ENCODE data around the gene RGL2.
"Not testable (repeated sequence)": the region's sequence is repeated elsewhere in the genome, so short reads cannot be mapped to it uniquely, and the experiment has no call there.

RGL2 gene

DNA sequence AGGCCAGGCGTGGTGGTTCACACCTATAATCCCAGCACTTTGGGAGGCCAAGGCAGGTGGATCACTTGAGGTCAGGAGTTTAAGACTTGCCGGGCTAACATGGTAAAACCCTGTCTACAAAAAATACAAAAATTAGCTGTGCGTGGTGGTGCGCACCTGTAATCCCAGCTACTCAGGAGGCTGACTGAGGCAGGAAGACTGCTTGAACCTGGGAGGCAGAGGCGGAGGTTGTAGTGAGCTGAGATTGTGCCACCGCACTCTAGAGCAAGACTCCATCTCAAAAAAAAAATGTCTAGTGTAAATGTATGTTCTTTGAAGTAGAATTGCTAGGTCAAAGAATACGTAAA lies 44.8 kb upstream of the RGL2 start:
- H3K4me1 ChIP-seq (ENCODE audit: control insufficient read depth, low read depth, low read length); H3K79me1 ChIP-seq (ENCODE audit: low read length); H2AK5ac ChIP-seq (ENCODE audit: low read length); H3K36me3 ChIP-seq (ENCODE audit: control insufficient read depth, insufficient read depth, low read length); H3K4me2 ChIP-seq (ENCODE audit: low read length); H3K4ac ChIP-seq (ENCODE audit: low read depth, low read length); H2BK15ac ChIP-seq (replicated peaks; ENCODE audit: low read depth); H2BK120ac ChIP-seq (ENCODE audit: low read depth, low read length); H3K27ac ChIP-seq (ENCODE audit: low read depth, low read length); H3K4me3 ChIP-seq (ENCODE audit: low read length); H2BK5ac ChIP-seq (ENCODE audit: low read length); H3K18ac ChIP-seq (ENCODE audit: low read length); H3K9ac ChIP-seq (ENCODE audit: low read length); H4K8ac ChIP-seq (ENCODE audit: low read depth, low read length); H3K23ac ChIP-seq (ENCODE audit: low read length); H3K27me3 ChIP-seq (ENCODE audit: insufficient read depth, low read length, poor library complexity); H4K5ac ChIP-seq (ENCODE audit: low read length); DNase-seq; H3K56ac ChIP-seq (ENCODE audit: low read length); H3K79me2 ChIP-seq (ENCODE audit: control insufficient read depth, insufficient read depth, low read length): not testable (repeated sequence)
- no CpG with 5 or more reads among the region's 7 CpGs for WGBS (ENCODE audit: extremely low coverage, insufficient coverage, low lambda C conversion rate)

DNA sequence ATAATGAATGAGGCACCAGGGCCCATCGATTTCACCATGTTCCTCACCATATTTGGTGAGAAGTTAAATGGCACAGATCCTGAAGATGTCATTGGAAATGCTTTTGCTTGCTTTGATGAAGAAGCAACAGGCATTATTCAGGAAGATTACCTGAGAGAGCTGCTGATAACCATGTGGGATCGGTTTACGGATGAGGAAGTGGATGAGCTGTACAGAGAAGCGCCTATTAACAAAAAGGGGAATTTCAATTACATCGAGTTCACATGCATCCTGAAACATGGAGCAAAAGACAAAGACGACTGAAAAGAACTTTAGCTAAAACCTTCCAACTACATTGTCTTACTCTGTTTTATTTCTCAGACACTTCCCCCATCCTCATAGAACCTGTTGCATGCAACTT lies 40.5 kb upstream of the RGL2 start:
- no peaks in the 10 kb centered on the region for H3K27me3 ChIP-seq (ENCODE audit: insufficient read depth, low read length, poor library complexity)
- no CpG with 5 or more reads among the region's 6 CpGs for WGBS (ENCODE audit: extremely low coverage, insufficient coverage, low lambda C conversion rate)

DNA sequence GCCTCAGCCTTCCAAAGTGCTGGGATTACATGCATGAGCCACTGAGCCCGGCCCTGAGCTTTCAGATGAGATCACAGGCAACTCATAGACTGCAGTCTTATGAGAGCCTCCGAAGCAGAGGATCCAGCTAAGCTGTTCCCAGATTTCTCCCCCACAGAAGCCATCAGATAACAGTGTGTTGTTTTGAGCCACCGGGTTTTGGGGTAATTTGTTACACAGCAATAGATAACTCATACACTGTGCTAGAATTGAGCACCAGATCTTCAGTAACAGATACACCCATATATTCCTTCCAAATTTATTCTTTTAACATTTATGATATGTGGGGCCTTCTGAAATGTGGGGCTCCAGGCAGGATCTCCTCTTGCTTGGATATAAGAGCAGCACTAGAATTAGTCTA lies 37.8 kb upstream of the RGL2 start:
- no peak overlapping the region for H3K23ac ChIP-seq (ENCODE audit: low read length)
- H3K36me3 ChIP-seq (ENCODE audit: control insufficient read depth, insufficient read depth, low read length) = no peaks in the 10 kb centered on the region
- H3K79me1 ChIP-seq (ENCODE audit: low read length) = no peaks in the 10 kb centered on the region
- H2BK120ac ChIP-seq (ENCODE audit: low read depth, low read length) = no peak overlapping the region
- no peak overlapping the region for H4K8ac ChIP-seq (ENCODE audit: low read depth, low read length)
- H3K4me2 ChIP-seq (ENCODE audit: low read length) = no peak overlapping the region
- H3K56ac ChIP-seq (ENCODE audit: low read length) = no peak overlapping the region
- no CpG with 5 or more reads among the region's 3 CpGs for WGBS (ENCODE audit: extremely low coverage, insufficient coverage, low lambda C conversion rate)
- DNase-seq = no peak
- no peak overlapping the region for H4K5ac ChIP-seq (ENCODE audit: low read length)
- no peaks in the 10 kb centered on the region for H3K4me1 ChIP-seq (ENCODE audit: control insufficient read depth, low read depth, low read length)
- no peak overlapping the region for H3K4ac ChIP-seq (ENCODE audit: low read depth, low read length)
- no peak overlapping the region for H2BK5ac ChIP-seq (ENCODE audit: low read length)
- no peak overlapping the region for H2AK5ac ChIP-seq (ENCODE audit: low read length)
- no peak overlapping the region for H3K4me3 ChIP-seq (ENCODE audit: low read length)
- H3K79me2 ChIP-seq (ENCODE audit: control insufficient read depth, insufficient read depth, low read length) = no peaks in the 10 kb centered on the region
- no peaks in the 10 kb centered on the region for H3K27me3 ChIP-seq (ENCODE audit: insufficient read depth, low read length, poor library complexity)
- no peak overlapping the region for H3K9ac ChIP-seq (ENCODE audit: low read length)
- H3K27ac ChIP-seq (ENCODE audit: low read depth, low read length) = no peak overlapping the region
- no peak overlapping the region for H3K18ac ChIP-seq (ENCODE audit: low read length)
- H2BK15ac ChIP-seq (replicated peaks; ENCODE audit: low read depth) = no peak overlapping the region

More for the DNA sequence above, 40.5 kb upstream of the RGL2 start:
- no peak overlapping the region for H2BK120ac ChIP-seq (ENCODE audit: low read depth, low read length)
- H3K56ac ChIP-seq (ENCODE audit: low read length) = no peak overlapping the region
- H2AK5ac ChIP-seq (ENCODE audit: low read length) = no peak overlapping the region
- H3K18ac ChIP-seq (ENCODE audit: low read length) = no peak overlapping the region
- no peaks in the 10 kb centered on the region for H3K79me1 ChIP-seq (ENCODE audit: low read length)
- H3K4me1 ChIP-seq (ENCODE audit: control insufficient read depth, low read depth, low read length) = no peaks in the 10 kb centered on the region
- H3K4me2 ChIP-seq (ENCODE audit: low read length) = no peak overlapping the region
- DNase-seq = no peak
- no peaks in the 10 kb centered on the region for H3K36me3 ChIP-seq (ENCODE audit: control insufficient read depth, insufficient read depth, low read length)
- no peaks in the 10 kb centered on the region for H3K79me2 ChIP-seq (ENCODE audit: control insufficient read depth, insufficient read depth, low read length)
- no peak overlapping the region for H3K27ac ChIP-seq (ENCODE audit: low read depth, low read length)
- no peak overlapping the region for H3K4me3 ChIP-seq (ENCODE audit: low read length)
- H2BK15ac ChIP-seq (replicated peaks; ENCODE audit: low read depth) = no peak overlapping the region
- no peak overlapping the region for H3K9ac ChIP-seq (ENCODE audit: low read length)
- H2BK5ac ChIP-seq (ENCODE audit: low read length) = no peak overlapping the region
- no peak overlapping the region for H4K5ac ChIP-seq (ENCODE audit: low read length)
- no peak overlapping the region for H3K23ac ChIP-seq (ENCODE audit: low read length)
- H4K8ac ChIP-seq (ENCODE audit: low read depth, low read length) = no peak overlapping the region
- H3K4ac ChIP-seq (ENCODE audit: low read depth, low read length) = no peak overlapping the region

GRCh38 chr6:33335916-33336315 lies 37.2 kb upstream of the RGL2 start:
- no peak overlapping the region for H3K27ac ChIP-seq (ENCODE audit: low read depth, low read length)
- no peak overlapping the region for H2AK5ac ChIP-seq (ENCODE audit: low read length)
- no peak overlapping the region for H3K9ac ChIP-seq (ENCODE audit: low read length)
- H3K79me2 ChIP-seq (ENCODE audit: control insufficient read depth, insufficient read depth, low read length) = no peaks in the 10 kb centered on the region
- no peak overlapping the region for H2BK15ac ChIP-seq (replicated peaks; ENCODE audit: low read depth)
- H4K5ac ChIP-seq (ENCODE audit: low read length) = no peak overlapping the region
- no peak overlapping the region for H2BK120ac ChIP-seq (ENCODE audit: low read depth, low read length)
- H3K27me3 ChIP-seq (ENCODE audit: insufficient read depth, low read length, poor library complexity) = no peaks in the 10 kb centered on the region
- no peak overlapping the region for H3K4ac ChIP-seq (ENCODE audit: low read depth, low read length)
- no peak overlapping the region for H3K4me3 ChIP-seq (ENCODE audit: low read length)
- H3K36me3 ChIP-seq (ENCODE audit: control insufficient read depth, insufficient read depth, low read length) = no peaks in the 10 kb centered on the region
- H3K56ac ChIP-seq (ENCODE audit: low read length) = no peak overlapping the region
- H2BK5ac ChIP-seq (ENCODE audit: low read length) = no peak overlapping the region
- H3K4me1 ChIP-seq (ENCODE audit: control insufficient read depth, low read depth, low read length) = no peaks in the 10 kb centered on the region
- DNase-seq = no peak
- H4K8ac ChIP-seq (ENCODE audit: low read depth, low read length) = no peak overlapping the region
- no peak overlapping the region for H3K4me2 ChIP-seq (ENCODE audit: low read length)
- H3K18ac ChIP-seq (ENCODE audit: low read length) = no peak overlapping the region
- no peaks in the 10 kb centered on the region for H3K79me1 ChIP-seq (ENCODE audit: low read length)
- no CpG with 5 or more reads among the region's 4 CpGs for WGBS (ENCODE audit: extremely low coverage, insufficient coverage, low lambda C conversion rate)
- no peak overlapping the region for H3K23ac ChIP-seq (ENCODE audit: low read length)

DNA sequence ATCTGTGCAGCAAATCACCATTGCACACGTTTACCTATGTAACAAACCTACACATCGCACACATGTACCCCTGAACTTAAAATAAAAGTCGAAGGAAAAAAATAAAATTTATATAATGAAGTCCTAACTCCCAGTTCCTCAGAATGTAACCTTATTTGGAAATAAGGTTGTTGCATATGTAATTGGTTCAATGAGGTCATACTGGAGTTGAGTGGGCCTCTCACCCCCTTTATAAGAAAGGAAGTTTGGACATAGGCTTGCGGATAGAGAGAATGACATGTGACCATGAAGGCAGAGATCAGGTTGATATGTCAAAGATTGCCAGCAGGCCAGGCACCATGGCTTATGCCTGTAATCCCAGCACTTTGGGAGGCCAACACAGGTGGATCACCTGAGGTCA lies 34.9 kb upstream of the RGL2 start:
- no peak overlapping the region for H3K56ac ChIP-seq (ENCODE audit: low read length)
- H3K79me2 ChIP-seq (ENCODE audit: control insufficient read depth, insufficient read depth, low read length) = no peaks in the 10 kb centered on the region
- no peaks in the 10 kb centered on the region for H3K36me3 ChIP-seq (ENCODE audit: control insufficient read depth, insufficient read depth, low read length)
- no peak overlapping the region for H3K9ac ChIP-seq (ENCODE audit: low read length)
- no peak overlapping the region for H2BK120ac ChIP-seq (ENCODE audit: low read depth, low read length)
- H3K4me2 ChIP-seq (ENCODE audit: low read length) = no peak overlapping the region
- H3K4me1 ChIP-seq (ENCODE audit: control insufficient read depth, low read depth, low read length) = no peaks in the 10 kb centered on the region
- no peak overlapping the region for H4K8ac ChIP-seq (ENCODE audit: low read depth, low read length)
- H2AK5ac ChIP-seq (ENCODE audit: low read length) = no peak overlapping the region
- no peak overlapping the region for H3K4ac ChIP-seq (ENCODE audit: low read depth, low read length)
- H3K27me3 ChIP-seq (ENCODE audit: insufficient read depth, low read length, poor library complexity) = no peaks in the 10 kb centered on the region
- no peak overlapping the region for H2BK15ac ChIP-seq (replicated peaks; ENCODE audit: low read depth)
- no peak overlapping the region for H3K18ac ChIP-seq (ENCODE audit: low read length)
- no peak overlapping the region for H3K23ac ChIP-seq (ENCODE audit: low read length)
- DNase-seq = no peak
- H2BK5ac ChIP-seq (ENCODE audit: low read length) = no peak overlapping the region
- no peak overlapping the region for H3K27ac ChIP-seq (ENCODE audit: low read depth, low read length)
- no peak overlapping the region for H4K5ac ChIP-seq (ENCODE audit: low read length)
- H3K4me3 ChIP-seq (ENCODE audit: low read length) = no peak overlapping the region
- no peaks in the 10 kb centered on the region for H3K79me1 ChIP-seq (ENCODE audit: low read length)
- no CpG with 5 or more reads among the region's 4 CpGs for WGBS (ENCODE audit: extremely low coverage, insufficient coverage, low lambda C conversion rate)

GRCh38 chr6:33330736-33331135 lies 32.0 kb upstream of the RGL2 start:
- Histone ChIP-seq H2BK15ac (replicated peaks; ENCODE audit: low read depth) (no peak overlapping the region), H3K4me2 (ENCODE audit: low read length) (no peak overlapping the region), H3K18ac (ENCODE audit: low read length) (no peak overlapping the region), H3K27me3 (ENCODE audit: insufficient read depth, low read length, poor library complexity) (no peaks in the 10 kb centered on the region), H3K4ac (ENCODE audit: low read depth, low read length) (no peak overlapping the region), H3K4me3 (ENCODE audit: low read length) (no peak overlapping the region), H3K23ac (ENCODE audit: low read length) (no peak overlapping the region), H2BK120ac (ENCODE audit: low read depth, low read length) (no peak overlapping the region), H3K79me2 (ENCODE audit: control insufficient read depth, insufficient read depth, low read length) (no peaks in the 10 kb centered on the region), H3K4me1 (ENCODE audit: control insufficient read depth, low read depth, low read length) (no peaks in the 10 kb centered on the region), H3K56ac (ENCODE audit: low read length) (no peak overlapping the region), H2AK5ac (ENCODE audit: low read length) (no peak overlapping the region), H2BK5ac (ENCODE audit: low read length) (no peak overlapping the region), H3K79me1 (ENCODE audit: low read length) (no peaks in the 10 kb centered on the region), H4K5ac (ENCODE audit: low read length) (no peak overlapping the region), H3K9ac (ENCODE audit: low read length) (no peak overlapping the region), H4K8ac (ENCODE audit: low read depth, low read length) (no peak overlapping the region), H3K27ac (ENCODE audit: low read depth, low read length) (no peak overlapping the region), H3K36me3 (ENCODE audit: control insufficient read depth, insufficient read depth, low read length) (no peaks in the 10 kb centered on the region)
- no CpG with 5 or more reads among the region's 10 CpGs for WGBS (ENCODE audit: extremely low coverage, insufficient coverage, low lambda C conversion rate)
- DNase-seq = no peak

All from mesendoderm (in vitro differentiated cells).